IPS DF 4.7 (cell line): Measurements from ENCODE around the gene THEMIS.
"Not testable (repeated sequence)": the region's sequence is repeated elsewhere in the genome, so short reads cannot be mapped to it uniquely, and the experiment has no call there.

Experiments used
- DNase-seq: peaks from one replicate; pipeline ENCODE4 v3.0.0-alpha.2; 2013; ENCODE audit warnings: low spot score; ENCODE audit errors: extremely low read depth

The THEMIS gene

DNA sequence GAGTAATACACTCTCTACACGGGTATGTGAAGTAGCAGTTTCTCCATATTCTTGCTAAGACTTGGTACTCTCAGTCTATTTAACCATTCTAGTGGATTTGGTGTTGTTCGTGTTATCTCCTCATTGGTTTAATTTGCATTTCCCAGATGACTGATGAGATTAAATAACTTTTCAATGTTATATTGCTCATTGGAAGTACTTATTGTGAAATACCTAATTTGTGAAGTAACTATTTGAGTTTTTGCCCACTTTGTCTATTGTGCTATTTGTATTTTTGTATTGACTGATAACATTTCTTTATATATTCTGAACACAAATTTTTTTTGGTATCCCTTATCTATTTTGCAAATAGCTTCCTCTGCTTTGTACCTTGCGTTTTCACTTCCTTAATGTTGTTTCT, 167.9 kb downstream of the THEMIS start:
- DNase-seq = no peak

DNA sequence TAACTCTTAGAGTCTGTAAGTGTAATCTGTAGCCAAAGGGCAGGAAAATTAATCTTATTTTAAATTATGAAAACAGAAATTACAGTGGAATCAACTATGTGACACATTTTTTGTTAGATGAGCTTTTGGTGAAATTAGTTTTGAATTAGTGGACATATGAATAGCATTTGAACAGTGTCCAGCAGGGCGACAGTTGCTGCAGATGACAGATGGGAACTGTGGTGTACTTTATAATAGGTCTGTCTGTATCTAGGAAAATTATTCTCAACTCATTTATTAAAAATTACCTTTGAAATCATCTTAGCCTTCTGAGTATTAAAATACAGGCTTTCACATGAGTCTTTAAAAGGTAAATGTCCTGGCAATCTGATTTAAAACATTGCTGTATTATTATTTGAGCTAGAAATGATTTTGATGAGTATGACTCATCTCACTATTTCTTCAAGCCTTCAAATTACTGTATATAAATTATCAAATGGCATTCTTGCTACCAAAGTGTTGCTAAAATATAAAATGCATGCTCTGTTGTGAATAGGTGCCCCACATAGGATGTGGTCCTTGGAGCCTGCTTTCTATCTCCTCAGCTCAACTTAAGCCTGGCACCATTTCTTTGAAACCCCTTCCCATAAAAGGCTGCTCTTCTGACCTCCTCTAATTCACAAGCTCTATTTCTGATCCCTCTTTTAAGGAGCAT, 173.5 kb downstream of the THEMIS start:
- no peak for DNase-seq

DNA sequence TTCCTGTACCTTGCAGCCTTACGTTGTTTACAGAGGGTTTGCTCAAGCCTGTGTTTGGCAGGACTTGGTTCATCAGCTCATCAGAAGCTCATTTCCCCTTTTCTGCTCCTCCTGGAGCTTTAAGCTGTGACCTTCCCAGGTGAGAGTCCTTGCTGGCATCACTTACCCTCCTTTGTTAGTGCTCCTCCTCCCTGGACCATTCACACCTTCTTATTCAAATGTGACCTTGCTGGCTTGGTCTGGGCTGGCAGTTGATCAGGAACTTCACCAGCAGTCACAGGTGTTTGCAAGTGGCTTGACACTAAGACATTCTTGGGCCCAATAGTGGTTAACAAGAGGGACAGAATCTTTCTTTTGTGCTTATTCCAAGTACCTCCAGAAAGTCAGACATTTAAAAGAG, 175.0 kb downstream of the THEMIS start:
- no peak for DNase-seq

DNA sequence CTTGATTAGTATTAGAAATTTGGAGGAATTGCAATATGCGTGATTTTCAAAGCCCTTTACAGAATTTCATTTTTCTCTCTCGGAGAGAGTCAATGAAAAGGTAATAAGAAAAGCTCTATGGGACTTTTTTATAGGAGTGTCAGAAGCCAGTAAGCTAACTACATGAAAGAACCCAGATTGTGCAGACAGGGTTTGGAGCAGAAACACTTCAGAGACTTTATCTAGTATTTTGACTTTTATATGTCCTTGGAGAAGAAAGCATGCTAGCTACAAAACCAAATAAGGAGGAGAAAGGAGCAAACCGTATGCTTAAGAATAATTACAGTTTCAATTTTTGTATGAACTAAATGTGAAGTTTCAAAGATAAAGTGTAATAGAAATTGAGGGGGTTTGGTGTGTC, 182.2 kb downstream of the THEMIS start:
- DNase-seq = no peak

DNA sequence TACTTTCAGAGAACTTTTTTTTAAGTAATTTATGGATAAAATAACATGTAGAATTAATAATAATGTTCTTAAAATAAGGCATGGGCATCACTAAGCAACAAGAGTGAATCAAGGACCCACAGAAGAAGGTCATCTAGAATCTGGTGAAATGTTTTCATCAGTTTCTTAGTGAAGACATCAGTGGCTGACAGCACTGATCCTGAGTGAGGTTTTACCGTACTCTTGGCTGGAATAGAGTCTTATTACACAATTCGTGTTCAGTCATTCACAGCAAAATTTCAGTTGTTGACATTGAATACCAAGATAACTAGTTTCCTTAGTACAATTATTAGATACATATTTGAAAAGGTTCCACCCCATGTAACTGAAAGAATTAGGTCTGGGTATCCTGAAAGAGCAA, 183.5 kb downstream of the THEMIS start:
- DNase-seq = no peak

DNA sequence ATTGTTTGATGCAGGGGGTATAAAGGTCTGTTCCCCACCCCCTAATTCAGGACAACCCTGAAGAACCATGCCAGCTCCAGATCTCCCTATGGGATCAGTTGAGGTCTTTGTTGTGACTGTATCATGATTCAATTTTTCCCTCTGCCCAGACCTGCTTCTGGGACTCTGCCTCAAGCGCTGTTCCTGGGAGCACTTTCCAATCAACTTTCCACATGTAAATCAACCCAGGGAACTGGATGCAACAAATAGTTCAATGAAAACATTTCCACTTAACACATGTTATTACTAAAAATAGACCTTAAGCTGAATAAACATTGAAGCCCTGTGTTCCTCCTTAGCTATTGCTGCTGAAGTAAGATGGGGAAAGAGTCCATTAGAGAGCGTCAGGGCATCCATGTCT, 184.4 kb downstream of the THEMIS start:
- DNase-seq = no peak

DNA sequence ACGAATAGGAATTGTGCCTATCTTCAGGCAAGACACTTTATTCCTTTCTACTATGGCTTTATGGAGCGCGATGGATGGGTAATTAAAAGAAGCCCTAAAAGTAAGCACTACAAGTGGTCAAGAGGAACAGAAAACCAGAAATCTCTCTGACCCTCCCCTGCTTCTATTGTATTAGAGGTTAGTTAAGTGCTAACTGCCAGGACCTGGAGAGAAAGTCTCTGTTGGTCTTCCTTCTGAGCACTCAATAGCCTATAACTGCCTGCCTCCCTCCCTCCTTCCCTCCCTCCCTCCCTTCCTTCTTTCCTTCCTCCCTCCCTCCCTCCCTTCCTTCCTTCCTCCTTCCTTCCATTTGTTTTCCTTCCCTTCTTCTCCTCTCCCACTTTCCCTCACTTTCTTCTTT, 190.2 kb downstream of the THEMIS start:
- DNase-seq = no peak

DNA sequence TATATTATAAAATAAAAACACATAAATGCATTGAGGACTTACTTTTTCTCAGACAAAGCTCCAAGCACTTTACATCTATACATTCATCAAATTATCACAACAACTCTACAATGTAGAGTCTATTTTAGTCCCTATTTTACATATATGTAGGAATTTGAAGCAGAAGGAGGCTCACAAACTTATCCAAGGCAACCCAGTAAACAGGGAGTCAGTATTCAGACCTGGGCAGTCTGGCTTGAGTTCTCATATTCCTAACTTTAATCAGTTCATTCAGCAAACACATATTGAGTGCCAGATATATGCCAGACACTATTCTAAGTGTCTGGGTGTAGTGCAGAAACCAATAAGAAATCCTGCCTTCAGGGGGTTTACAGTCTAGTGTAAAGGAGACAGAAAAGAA, 194.6 kb downstream of the THEMIS start:
- no peak for DNase-seq

DNA sequence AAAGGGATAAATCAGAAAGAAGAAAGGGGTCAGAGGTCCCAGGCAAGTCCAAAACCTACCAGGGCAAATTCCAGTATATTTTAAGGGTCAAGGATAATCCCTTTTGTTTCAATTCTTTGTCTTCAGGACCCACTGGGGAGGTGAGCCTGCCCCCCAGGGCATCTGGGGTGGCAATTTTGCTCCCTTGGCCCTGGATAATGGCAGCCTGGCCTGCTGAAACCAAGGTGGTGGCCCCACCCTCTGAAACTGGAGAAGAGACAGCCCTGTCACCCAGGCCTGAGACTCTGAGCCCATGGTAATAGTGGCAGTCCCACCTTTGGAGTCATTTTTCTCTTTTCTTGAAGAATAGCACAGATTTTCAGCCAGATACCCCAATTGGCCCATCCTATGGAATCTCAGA, 205.8 kb downstream of the THEMIS start:
- no peak for DNase-seq

DNA sequence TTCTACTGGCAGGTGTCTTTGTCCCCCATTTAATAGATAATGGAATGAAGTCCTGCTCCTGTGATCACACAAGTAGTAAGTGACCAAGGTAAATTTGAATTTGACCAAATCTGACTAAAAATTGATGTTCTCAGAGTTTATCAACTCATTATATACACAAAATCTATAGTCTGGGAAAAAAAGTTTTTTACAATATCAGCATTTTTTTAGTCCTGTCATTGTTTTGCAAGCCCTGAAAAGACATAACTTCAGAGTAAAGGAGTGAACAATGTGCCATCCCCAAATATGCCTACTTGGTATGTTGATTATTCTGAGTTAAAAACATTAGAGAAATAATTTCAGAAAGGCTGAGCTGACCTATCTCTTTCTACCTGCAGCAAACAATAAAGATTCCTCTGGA, 209.7 kb downstream of the THEMIS start:
- no peak for DNase-seq

DNA sequence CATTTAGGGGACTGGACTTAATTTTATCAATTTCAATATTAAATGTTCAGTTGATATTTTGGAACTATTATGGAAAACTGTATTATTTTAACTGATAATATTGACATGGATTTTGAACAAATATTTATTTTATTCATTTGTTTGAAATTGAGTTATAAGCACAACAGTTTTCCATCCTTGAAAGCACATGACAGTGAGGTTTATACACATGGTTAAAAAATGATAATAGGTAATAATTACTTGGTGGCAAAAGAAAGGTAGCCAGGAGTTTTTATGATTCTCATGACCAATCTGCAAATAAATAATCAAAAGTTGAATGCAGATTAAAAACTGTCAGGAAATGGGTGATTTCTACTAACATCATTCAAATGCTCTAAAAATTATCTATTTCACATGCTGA, 210.3 kb downstream of the THEMIS start:
- no peak for DNase-seq

DNA sequence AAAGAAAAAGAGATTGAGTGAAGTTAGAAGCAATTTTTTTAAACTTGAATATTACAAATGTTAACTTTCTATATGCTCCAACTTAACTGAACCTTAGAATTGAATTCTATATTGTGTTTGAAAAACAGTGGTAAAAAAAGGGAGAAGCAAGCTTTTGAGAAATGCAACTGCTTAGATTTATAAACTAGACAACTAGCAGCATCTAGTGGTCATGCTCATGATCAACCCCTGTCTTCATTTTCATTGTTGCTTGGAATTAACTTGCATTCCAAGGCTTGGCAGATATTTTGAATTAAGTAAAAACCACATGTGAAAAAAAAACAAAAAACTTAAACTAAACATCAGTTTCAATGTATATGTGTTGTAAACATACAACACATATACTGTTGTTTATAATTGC, 210.8 kb downstream of the THEMIS start:
- no peak for DNase-seq

DNA sequence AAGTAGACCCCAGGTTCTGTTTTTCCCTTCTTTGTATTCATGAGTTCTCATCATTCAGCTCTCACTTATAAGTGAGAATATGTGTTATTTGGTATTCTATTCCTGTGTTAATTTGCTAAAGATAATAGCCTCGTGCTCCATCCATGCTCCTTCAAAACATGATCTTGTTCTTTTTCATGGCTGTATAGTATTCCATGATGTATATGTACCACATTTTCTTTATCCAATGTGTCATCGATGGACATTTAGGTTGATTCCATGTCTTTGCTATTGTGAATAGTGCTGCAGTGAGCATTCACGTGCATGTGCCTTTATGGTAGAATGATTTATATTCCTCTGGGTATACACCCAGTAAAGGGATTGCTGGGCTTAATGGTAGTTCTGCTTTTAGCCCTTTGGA, 213.4 kb downstream of the THEMIS start:
- not testable (repeated sequence) for DNase-seq

DNA sequence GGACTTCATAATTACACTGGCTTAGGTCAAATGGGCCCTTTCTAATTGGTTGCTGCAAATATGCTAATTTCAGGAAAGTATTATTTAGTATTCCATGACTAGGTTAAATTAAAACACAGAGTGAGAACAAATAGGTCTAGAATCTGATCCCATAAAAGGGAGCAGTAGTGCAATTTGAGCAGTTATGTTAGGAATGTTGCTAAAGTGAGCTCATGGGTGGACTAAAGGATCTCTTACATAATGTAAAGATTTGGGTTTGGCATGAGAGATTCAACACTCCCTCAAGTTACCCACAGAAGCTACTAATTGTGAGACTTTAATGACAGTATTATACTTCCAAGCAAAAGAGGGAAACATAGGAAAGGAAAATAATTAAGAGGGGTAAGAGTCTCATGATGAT, 214.8 kb downstream of the THEMIS start:
- DNase-seq = no peak

DNA sequence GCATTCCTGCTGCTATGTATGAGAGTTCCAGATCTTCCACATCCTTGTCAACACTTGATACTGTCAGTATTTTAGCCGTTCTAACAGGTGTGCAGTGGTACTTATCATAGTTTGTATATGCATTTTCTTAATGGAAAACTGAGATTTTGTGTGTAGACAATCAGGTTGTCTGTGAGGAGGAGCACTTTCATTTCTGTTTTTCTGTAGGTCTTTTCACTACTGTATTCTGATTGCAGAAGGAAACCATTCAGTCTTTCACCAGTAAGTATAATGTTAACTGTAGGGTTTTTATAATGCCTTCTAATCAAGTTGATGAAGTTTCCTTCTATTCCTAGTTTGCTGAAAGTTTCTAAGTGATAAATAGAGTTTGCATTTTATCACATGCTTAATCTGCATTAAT, 216.4 kb downstream of the THEMIS start:
- no peak for DNase-seq
